Measurements from ENCODE around the gene FRRS1. TPM values are rescaled to one million over a fixed set of nuclear protein-coding genes. Genes with fewer than 3 reads are reported as not detected.

Gene FRRS1
- total RNA-seq, 6 experiments from 2014 or later = 19.6 to 44.0 (median 31.4) TPM

DNA sequence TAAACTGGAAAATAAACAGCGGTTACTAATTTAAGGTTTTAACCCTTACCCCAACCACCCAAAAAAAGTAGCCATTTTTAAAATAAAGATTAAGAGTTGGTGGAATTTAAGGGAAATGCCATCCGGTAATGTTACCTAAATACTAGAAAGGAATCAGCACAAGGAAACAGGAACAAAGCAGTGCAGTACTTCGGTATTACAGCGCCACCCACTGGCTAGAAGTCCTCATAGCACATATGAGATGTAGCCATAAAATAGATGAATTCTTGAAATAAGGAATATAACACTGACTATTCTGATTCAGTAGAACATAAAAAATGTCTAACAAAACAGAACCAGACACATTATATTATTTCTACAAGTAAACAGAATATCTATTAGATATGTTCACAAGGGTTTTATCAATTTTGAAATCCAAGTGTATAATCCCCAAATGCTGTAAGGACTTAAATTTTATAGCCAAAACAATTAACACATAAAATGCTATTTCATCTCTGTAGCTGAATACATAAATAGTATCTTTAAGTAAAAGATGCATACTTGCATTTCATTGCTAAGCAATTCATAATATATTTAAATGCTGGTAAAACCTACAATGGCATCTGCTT lies 58.8 kb downstream of the FRRS1 start:
- Histone ChIP-seq H3K4me1 (no peaks in the 10 kb centered on the region), H3K36me3 (peaks cover 0 to 56% (median 16%) of the 10 kb centered on the region in 4 donors), H3K9me3 (no peaks in the 10 kb centered on the region), H3K4me3 (no peak overlapping the region), H3K27ac (no peak overlapping the region), H3K27me3 (no peaks in the 10 kb centered on the region)
- intact Hi-C loops (cut with DNase I) = no loop called here
- ATAC-seq (peak; percentile 83 to 95 (median 92)), DNase-seq (peak in 2 of 3 donors; percentile 55 to 64)
- no peak for TF ChIP-seq POLR2A (IDR thresholded peaks at IDR 0.05)
- TF ChIP-seq CTCF (IDR thresholded peaks at IDR 0.05) = peak; percentile 91 to 92 (median 91)
- 26% methylated on average over 4 of the region's 4 CpGs for WGBS (ENCODE audit: insufficient coverage, low coverage, low lambda C conversion rate, missing lambda C conversion rate)

GRCh38 chr1:99705385-99705784 lies 61.0 kb downstream of the FRRS1 start:
- no peak for ATAC-seq
- Histone ChIP-seq H3K27ac (no peak overlapping the region), H3K36me3 (peaks cover 0 to 36% (median 5%) of the 10 kb centered on the region in 4 donors), H3K27me3 (no peaks in the 10 kb centered on the region), H3K4me3 (no peak overlapping the region), H3K4me1 (no peaks in the 10 kb centered on the region), H3K9me3 (no peaks in the 10 kb centered on the region)
- no peak for TF ChIP-seq POLR2A (IDR thresholded peaks at IDR 0.05)
- no peak for TF ChIP-seq CTCF (IDR thresholded peaks at IDR 0.05)
- intact Hi-C loops (cut with DNase I) = no loop called here
- DNase-seq = no peak

- Histone ChIP-seq H3K4me3 (no peak overlapping the region), H3K27ac (no peak overlapping the region), H3K27me3 (no peaks in the 10 kb centered on the region), H3K36me3 (peaks cover 0 to 26% (median 0%) of the 10 kb centered on the region in 4 donors), H3K4me1 (no peaks in the 10 kb centered on the region), H3K9me3 (no peaks in the 10 kb centered on the region)
- 71% methylated on average over 13 of the region's 17 CpGs for WGBS (ENCODE audit: insufficient coverage, low coverage, low lambda C conversion rate, missing lambda C conversion rate)
- TF ChIP-seq POLR2A (IDR thresholded peaks at IDR 0.05) = no peak
- no peak for TF ChIP-seq CTCF (IDR thresholded peaks at IDR 0.05)
- intact Hi-C loops (cut with DNase I) = no loop called here
- ATAC-seq = peak in 1 of 4 donors; percentile 21
- no peak for DNase-seq
These were observed 62.0 kb downstream of the FRRS1 start for GRCh38 chr1:99704356-99704816.

- DNase-seq (no peak), ATAC-seq (no peak)
- no peak overlapping the region for H3K27ac ChIP-seq
- no peaks in the 10 kb centered on the region for H3K4me1 ChIP-seq
- peaks cover 0 to 12% (median 0%) of the 10 kb centered on the region in 4 donors for H3K36me3 ChIP-seq
- TF ChIP-seq POLR2A (IDR thresholded peaks at IDR 0.05) = no peak
- no peak for TF ChIP-seq CTCF (IDR thresholded peaks at IDR 0.05)
- intact Hi-C loops (cut with DNase I) = no loop called here
- H3K9me3 ChIP-seq = no peaks in the 10 kb centered on the region
- no peaks in the 10 kb centered on the region for H3K27me3 ChIP-seq
- H3K4me3 ChIP-seq = no peak overlapping the region
These were observed 64.2 kb downstream of the FRRS1 start for GRCh38 chr1:99702221-99702620.

Measured in right lobe of liver (tissue), 6 donors.